GM23338 (cell line): Measurements from ENCODE around the gene COX14. TPM values are rescaled to one million over a fixed set of nuclear protein-coding genes. Genes with fewer than 3 reads are reported as not detected.
A peak's percentile ranks its signal among the peaks of the same experiment; 100 is the strongest.

Source experiments
- ATAC-seq: fragments of 200-7000 bp; cut with Tn5 transposase; 3 replicates; pipeline ENCODE4 v1.9.1; 2020
- DNase-seq: peaks from one replicate; pipeline ENCODE4 v3.0.0-alpha.2; 2015; ENCODE audit warnings: low spot score
- H2AFZ ChIP-seq: fragments of 200-600 bp; sonication (generic); 2 replicates; pipeline ENCODE4 v1.8.0; 2016; ENCODE audit warnings: antibody characterized with exemption, mild to moderate bottlenecking, moderate library complexity
- H3F3A ChIP-seq: fragments of 200-600 bp; sonication (generic); replicated peaks from 2 replicates; pipeline ENCODE4 v1.8.0; 2017; ENCODE audit warnings: antibody characterized with exemption, mixed run types, low read depth
- H3K27ac ChIP-seq: fragments of 200-600 bp; sonication (generic); 2 replicates; pipeline ENCODE4 v1.6.1; 2016; ENCODE audit warnings: low read depth
- H3K27me3 ChIP-seq: fragments of 200-600 bp; sonication (generic); 2 replicates; pipeline ENCODE4 v1.8.0; 2016; ENCODE audit warnings: mild to moderate bottlenecking, mixed run types, moderate library complexity; ENCODE audit not compliant: insufficient read depth
- H3K36me3 ChIP-seq: fragments of 200-600 bp; sonication (generic); 2 replicates; pipeline ENCODE4 v1.8.0; 2016; ENCODE audit warnings: mild to moderate bottlenecking; ENCODE audit not compliant: insufficient read depth
- H3K4me1 ChIP-seq: fragments of 200-600 bp; sonication (generic); 2 replicates; pipeline ENCODE4 v1.8.0; 2016; ENCODE audit warnings: mild to moderate bottlenecking, moderate library complexity; ENCODE audit not compliant: insufficient read depth
- H3K4me2 ChIP-seq: fragments of 200-600 bp; sonication (generic); 2 replicates; pipeline ENCODE4 v1.7.1; 2017; ENCODE audit warnings: mixed run types
- H3K4me3 ChIP-seq: fragments of 200-600 bp; sonication (generic); 2 replicates; pipeline ENCODE4 v1.6.1; 2016; ENCODE audit warnings: mixed run types
- H3K79me2 ChIP-seq: fragments of 200-600 bp; sonication (generic); replicated peaks from 2 replicates; pipeline ENCODE4 v1.8.0; 2017; ENCODE audit warnings: mild to moderate bottlenecking; ENCODE audit not compliant: insufficient read depth
- H3K9me2 ChIP-seq: fragments of 200-600 bp; sonication (generic); 2 replicates; pipeline ENCODE4 v1.8.0; 2017; ENCODE audit not compliant: insufficient read depth
- H4K20me1 ChIP-seq: fragments of 200-600 bp; sonication (generic); replicated peaks from 2 replicates; pipeline ENCODE4 v1.8.0; 2017; ENCODE audit warnings: mild to moderate bottlenecking; ENCODE audit not compliant: insufficient read depth
- H3K27ac Mint-ChIP-seq: 2 replicates; pipeline ENCODE4 v1.8.0; 2020; ENCODE audit warnings: inconsistent platforms, mild to moderate bottlenecking, moderate library complexity, mixed read lengths
- H3K27me3 Mint-ChIP-seq: 3 replicates; pipeline ENCODE4 v1.8.0; 2022; ENCODE audit warnings: low read depth, mild to moderate bottlenecking, moderate library complexity, mixed read lengths, inconsistent platforms; ENCODE audit not compliant: insufficient read depth, poor library complexity
- H3K36me3 Mint-ChIP-seq: 3 replicates; pipeline ENCODE4 v1.8.0; 2021; ENCODE audit warnings: low read depth, mild to moderate bottlenecking, inconsistent platforms, moderate library complexity, mixed read lengths
- H3K4me1 Mint-ChIP-seq: 3 replicates; pipeline ENCODE4 v1.8.0; 2020; ENCODE audit warnings: mild to moderate bottlenecking, inconsistent platforms, mixed read lengths
- H3K4me3 Mint-ChIP-seq: 3 replicates; pipeline ENCODE4 v1.8.0; 2021; ENCODE audit warnings: moderate library complexity, mild to moderate bottlenecking, inconsistent platforms, mixed read lengths
- H3K9me3 Mint-ChIP-seq: 3 replicates; pipeline ENCODE4 v1.8.0; 2020; ENCODE audit warnings: moderate library complexity, mild to moderate bottlenecking, inconsistent platforms, mixed read lengths
- JUNB ChIP-seq: IDR thresholded peaks from one replicate; pipeline ENCODE4 v1.6.1; 2016; ENCODE audit warnings: antibody characterized with exemption; ENCODE audit not compliant: unreplicated experiment
- NANOG ChIP-seq: IDR thresholded peaks from 2 replicates; pipeline ENCODE4 v1.6.1; 2016; ENCODE audit warnings: antibody characterized with exemption, borderline replicate concordance
- POLR2AphosphoS5 ChIP-seq: IDR thresholded peaks from 2 replicates; pipeline ENCODE4 v1.6.1; 2016; ENCODE audit warnings: antibody characterized with exemption, low read depth
- STAT1 ChIP-seq: IDR thresholded peaks from one replicate; pipeline ENCODE4 v1.6.1; 2016; ENCODE audit warnings: antibody characterized with exemption; ENCODE audit not compliant: unreplicated experiment
- ZNF114 ChIP-seq: fragments of 250-450 bp; sonication (Bioruptor Pico); IDR thresholded peaks from 2 replicates; pipeline ENCODE4 v1.5.0; 2020; ENCODE audit warnings: mild to moderate bottlenecking, moderate library complexity
- ZNF331 ChIP-seq: fragments of 250-450 bp; sonication (Bioruptor Pico); IDR thresholded peaks from 2 replicates; pipeline ENCODE4 v1.5.0; 2020; ENCODE audit warnings: low read depth, mild to moderate bottlenecking, moderate library complexity
- polyA plus RNA-seq: library from polyadenylated mRNA; unstranded; fragments of >200 nt; fragmentation: Nextera tagmentation; extraction: Ambion mirVana; gene quantifications from 2 replicates; pipeline ENCODE4 v1.2.1, GENCODE V29; 2016
- total RNA-seq: library from RNA; depleted of rRNA; stranded (reverse); fragments of >200 nt; shearing (Covaris generic); gene quantifications from 2 replicates; pipeline ENCODE4 v1.2.3, GENCODE V29; 2014
- TF ChIP-seq, protein P1 (sequence below): fragments of 250-450 bp; sonication (Bioruptor Pico); IDR thresholded peaks from 2 replicates; pipeline ENCODE4 v1.5.0; 2020; ENCODE audit warnings: mild to moderate bottlenecking, moderate library complexity
- TF ChIP-seq, protein P2 (sequence below): IDR thresholded peaks from one replicate; pipeline ENCODE4 v1.6.1; 2018; ENCODE audit warnings: antibody characterized with exemption; ENCODE audit not compliant: unreplicated experiment
- TF ChIP-seq, protein P3 (sequence below), 2 experiments: fragments of 200-600 bp in 1 of 2; sonication (generic) in 1 of 2; conservative IDR thresholded peaks; 2 replicates each; pipeline versions ENCODE4 v1.5.1 to v1.6.1; 2016 to 2017; ENCODE audit warnings: antibody characterized with exemption in 2 of 2, low read depth in 2 of 2, mild to moderate bottlenecking in 2 of 2, moderate library complexity in 1 of 2

The COX14 gene
- total and polyA plus RNA-seq, 2 experiments from 2014 or later: 43.7 to 73.5 TPM

DNA sequence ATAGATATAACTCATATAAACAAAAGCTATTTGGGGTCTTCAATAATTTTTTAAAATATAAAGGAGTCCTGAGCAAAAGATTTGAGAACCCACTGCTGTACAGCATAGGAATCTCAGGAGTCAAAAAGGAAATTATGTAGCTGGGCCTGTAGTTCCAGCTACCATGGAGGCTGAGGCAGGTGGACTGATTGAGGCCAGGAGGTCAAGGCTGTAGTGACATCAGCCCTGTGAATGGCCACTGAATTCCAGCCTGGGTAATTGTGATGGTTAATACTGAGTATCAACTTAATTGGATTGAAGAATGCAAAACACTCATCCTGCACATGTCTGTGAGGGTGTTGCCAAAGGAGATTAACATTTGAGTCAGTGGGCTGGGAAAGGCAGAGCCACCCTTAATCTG lies 44.6 kb downstream of the COX14 start (continued):
- TF ChIP-seq, protein P1, sequence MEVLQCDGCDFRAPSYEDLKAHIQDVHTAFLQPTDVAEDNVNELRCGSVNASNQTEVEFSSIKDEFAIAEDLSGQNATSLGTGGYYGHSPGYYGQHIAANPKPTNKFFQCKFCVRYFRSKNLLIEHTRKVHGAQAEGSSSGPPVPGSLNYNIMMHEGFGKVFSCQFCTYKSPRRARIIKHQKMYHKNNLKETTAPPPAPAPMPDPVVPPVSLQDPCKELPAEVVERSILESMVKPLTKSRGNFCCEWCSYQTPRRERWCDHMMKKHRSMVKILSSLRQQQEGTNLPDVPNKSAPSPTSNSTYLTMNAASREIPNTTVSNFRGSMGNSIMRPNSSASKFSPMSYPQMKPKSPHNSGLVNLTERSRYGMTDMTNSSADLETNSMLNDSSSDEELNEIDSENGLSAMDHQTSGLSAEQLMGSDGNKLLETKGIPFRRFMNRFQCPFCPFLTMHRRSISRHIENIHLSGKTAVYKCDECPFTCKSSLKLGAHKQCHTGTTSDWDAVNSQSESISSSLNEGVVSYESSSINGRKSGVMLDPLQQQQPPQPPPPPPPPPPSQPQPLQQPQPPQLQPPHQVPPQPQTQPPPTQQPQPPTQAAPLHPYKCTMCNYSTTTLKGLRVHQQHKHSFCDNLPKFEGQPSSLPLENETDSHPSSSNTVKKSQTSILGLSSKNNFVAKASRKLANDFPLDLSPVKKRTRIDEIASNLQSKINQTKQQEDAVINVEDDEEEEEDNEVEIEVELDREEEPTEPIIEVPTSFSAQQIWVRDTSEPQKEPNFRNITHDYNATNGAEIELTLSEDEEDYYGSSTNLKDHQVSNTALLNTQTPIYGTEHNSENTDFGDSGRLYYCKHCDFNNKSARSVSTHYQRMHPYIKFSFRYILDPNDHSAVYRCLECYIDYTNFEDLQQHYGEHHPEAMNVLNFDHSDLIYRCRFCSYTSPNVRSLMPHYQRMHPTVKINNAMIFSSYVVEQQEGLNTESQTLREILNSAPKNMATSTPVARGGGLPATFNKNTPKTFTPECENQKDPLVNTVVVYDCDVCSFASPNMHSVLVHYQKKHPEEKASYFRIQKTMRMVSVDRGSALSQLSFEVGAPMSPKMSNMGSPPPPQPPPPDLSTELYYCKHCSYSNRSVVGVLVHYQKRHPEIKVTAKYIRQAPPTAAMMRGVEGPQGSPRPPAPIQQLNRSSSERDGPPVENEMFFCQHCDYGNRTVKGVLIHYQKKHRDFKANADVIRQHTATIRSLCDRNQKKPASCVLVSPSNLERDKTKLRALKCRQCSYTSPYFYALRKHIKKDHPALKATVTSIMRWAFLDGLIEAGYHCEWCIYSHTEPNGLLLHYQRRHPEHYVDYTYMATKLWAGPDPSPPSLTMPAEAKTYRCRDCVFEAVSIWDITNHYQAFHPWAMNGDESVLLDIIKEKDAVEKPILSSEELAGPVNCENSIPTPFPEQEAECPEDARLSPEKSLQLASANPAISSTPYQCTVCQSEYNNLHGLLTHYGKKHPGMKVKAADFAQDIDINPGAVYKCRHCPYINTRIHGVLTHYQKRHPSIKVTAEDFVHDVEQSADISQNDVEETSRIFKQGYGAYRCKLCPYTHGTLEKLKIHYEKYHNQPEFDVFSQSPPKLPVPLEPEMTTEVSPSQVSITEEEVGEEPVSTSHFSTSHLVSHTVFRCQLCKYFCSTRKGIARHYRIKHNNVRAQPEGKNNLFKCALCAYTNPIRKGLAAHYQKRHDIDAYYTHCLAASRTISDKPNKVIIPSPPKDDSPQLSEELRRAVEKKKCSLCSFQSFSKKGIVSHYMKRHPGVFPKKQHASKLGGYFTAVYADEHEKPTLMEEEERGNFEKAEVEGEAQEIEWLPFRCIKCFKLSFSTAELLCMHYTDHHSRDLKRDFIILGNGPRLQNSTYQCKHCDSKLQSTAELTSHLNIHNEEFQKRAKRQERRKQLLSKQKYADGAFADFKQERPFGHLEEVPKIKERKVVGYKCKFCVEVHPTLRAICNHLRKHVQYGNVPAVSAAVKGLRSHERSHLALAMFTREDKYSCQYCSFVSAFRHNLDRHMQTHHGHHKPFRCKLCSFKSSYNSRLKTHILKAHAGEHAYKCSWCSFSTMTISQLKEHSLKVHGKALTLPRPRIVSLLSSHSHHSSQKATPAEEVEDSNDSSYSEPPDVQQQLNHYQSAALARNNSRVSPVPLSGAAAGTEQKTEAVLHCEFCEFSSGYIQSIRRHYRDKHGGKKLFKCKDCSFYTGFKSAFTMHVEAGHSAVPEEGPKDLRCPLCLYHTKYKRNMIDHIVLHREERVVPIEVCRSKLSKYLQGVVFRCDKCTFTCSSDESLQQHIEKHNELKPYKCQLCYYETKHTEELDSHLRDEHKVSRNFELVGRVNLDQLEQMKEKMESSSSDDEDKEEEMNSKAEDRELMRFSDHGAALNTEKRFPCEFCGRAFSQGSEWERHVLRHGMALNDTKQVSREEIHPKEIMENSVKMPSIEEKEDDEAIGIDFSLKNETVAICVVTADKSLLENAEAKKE (CRISPR knock-in tag): no peak
- TF ChIP-seq ZNF114 (CRISPR knock-in tag): no peak

DNA sequence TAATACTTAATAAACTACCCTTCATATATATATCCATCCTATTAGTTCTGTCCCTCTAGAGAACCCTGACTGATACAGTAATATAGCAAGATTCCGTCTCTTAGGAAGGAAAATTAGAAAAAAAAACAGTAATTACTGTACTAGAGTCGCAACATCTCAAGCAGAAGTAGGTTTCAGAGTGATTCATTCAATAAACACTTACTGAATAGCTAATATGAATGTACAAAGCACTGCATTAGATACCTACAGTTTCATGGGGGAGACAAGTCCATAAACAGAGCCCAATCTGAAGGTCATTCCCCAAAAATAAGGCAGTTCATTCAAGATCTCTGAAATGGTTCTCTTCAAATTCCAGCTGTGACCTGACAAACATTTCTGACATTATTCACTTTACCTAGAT lies 45.2 kb downstream of the COX14 start:
- H3K27me3 Mint-ChIP-seq: no peaks in the 10 kb centered on the region
- DNase-seq: no peak
- Histone ChIP-seq H3K4me3 (no peak overlapping the region), H3K4me2 (no peak overlapping the region), H3K9me2 (no peaks in the 10 kb centered on the region), H3K4me1 (no peaks in the 10 kb centered on the region), H3K27ac (no peak overlapping the region), H4K20me1 (peaks cover 42% of the 10 kb centered on the region), H3K79me2 (peaks cover 91% of the 10 kb centered on the region), H3F3A (peaks cover 4% of the 10 kb centered on the region; the same call in 1 of the 2 replicates), H3K27me3 (no peaks in the 10 kb centered on the region), H3K36me3 (no peaks in the 10 kb centered on the region), H2AFZ (no peak overlapping the region)
- no peak overlapping the region for H3K4me3 Mint-ChIP-seq
- no peaks in the 10 kb centered on the region for H3K4me1 Mint-ChIP-seq
- no peaks in the 10 kb centered on the region for H3K9me3 Mint-ChIP-seq
- H3K27ac Mint-ChIP-seq: no peak overlapping the region
- TF ChIP-seq JUNB (no peak), ZNF331 (CRISPR knock-in tag) (no peak), ZNF114 (CRISPR knock-in tag) (no peak)
- no peak for ATAC-seq
- H3K36me3 Mint-ChIP-seq: peaks cover 21% of the 10 kb centered on the region; the same call in 2 of the 3 replicates

DNA sequence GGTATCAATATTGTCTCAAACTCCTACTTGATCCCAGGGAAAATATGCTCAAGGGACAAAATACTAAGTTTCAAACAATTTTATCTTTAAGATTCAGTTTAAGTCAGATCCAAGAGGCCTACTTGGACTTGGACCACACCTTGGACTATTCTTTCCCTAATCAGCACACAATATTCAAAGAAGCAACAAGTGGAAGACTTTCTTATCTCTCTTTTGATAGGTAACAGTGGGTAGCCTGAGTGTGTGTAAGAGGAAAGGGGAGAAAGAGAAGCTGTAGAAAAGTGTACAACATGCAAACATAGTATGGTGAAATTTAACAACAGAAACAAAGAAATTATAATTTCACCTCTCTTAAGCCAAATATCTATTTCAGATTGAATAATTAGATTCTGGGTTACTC lies 48.6 kb downstream of the COX14 start:
- Mint-ChIP-seq H3K27me3 (no peaks in the 10 kb centered on the region), H3K9me3 (no peaks in the 10 kb centered on the region)
- peaks cover 94% of the 10 kb centered on the region for H3K79me2 ChIP-seq
- TF ChIP-seq POLR2AphosphoS5 (no peak), NANOG (no peak), STAT1 (no peak)
- TF ChIP-seq, protein P2, sequence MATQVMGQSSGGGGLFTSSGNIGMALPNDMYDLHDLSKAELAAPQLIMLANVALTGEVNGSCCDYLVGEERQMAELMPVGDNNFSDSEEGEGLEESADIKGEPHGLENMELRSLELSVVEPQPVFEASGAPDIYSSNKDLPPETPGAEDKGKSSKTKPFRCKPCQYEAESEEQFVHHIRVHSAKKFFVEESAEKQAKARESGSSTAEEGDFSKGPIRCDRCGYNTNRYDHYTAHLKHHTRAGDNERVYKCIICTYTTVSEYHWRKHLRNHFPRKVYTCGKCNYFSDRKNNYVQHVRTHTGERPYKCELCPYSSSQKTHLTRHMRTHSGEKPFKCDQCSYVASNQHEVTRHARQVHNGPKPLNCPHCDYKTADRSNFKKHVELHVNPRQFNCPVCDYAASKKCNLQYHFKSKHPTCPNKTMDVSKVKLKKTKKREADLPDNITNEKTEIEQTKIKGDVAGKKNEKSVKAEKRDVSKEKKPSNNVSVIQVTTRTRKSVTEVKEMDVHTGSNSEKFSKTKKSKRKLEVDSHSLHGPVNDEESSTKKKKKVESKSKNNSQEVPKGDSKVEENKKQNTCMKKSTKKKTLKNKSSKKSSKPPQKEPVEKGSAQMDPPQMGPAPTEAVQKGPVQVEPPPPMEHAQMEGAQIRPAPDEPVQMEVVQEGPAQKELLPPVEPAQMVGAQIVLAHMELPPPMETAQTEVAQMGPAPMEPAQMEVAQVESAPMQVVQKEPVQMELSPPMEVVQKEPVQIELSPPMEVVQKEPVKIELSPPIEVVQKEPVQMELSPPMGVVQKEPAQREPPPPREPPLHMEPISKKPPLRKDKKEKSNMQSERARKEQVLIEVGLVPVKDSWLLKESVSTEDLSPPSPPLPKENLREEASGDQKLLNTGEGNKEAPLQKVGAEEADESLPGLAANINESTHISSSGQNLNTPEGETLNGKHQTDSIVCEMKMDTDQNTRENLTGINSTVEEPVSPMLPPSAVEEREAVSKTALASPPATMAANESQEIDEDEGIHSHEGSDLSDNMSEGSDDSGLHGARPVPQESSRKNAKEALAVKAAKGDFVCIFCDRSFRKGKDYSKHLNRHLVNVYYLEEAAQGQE: no peak
- TF ChIP-seq, protein P3, sequence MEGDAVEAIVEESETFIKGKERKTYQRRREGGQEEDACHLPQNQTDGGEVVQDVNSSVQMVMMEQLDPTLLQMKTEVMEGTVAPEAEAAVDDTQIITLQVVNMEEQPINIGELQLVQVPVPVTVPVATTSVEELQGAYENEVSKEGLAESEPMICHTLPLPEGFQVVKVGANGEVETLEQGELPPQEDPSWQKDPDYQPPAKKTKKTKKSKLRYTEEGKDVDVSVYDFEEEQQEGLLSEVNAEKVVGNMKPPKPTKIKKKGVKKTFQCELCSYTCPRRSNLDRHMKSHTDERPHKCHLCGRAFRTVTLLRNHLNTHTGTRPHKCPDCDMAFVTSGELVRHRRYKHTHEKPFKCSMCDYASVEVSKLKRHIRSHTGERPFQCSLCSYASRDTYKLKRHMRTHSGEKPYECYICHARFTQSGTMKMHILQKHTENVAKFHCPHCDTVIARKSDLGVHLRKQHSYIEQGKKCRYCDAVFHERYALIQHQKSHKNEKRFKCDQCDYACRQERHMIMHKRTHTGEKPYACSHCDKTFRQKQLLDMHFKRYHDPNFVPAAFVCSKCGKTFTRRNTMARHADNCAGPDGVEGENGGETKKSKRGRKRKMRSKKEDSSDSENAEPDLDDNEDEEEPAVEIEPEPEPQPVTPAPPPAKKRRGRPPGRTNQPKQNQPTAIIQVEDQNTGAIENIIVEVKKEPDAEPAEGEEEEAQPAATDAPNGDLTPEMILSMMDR (conservative IDR thresholded peaks at IDR 0.05; ENCODE audit: low read depth in 2 of 2): no peak

More for the DNA sequence above, 48.6 kb downstream of the COX14 start:
- H3F3A ChIP-seq: peaks cover 8% of the 10 kb centered on the region
- H3K4me3 ChIP-seq: no peak overlapping the region
- H3K27me3 ChIP-seq: no peaks in the 10 kb centered on the region
- Mint-ChIP-seq H3K4me1 (peaks cover 9% of the 10 kb centered on the region), H3K4me3 (no peak overlapping the region), H3K27ac (no peak overlapping the region), H3K36me3 (peaks cover 24% of the 10 kb centered on the region; the same call in 2 of the 3 replicates)
- H4K20me1 ChIP-seq: peaks cover 30% of the 10 kb centered on the region
- no peaks in the 10 kb centered on the region for H3K36me3 ChIP-seq
- ATAC-seq (no peak), DNase-seq (no peak)
- peak overlapping the region; percentile 32; the same call in 1 of the 2 replicates for H3K27ac ChIP-seq
- no peaks in the 10 kb centered on the region for H3K9me2 ChIP-seq
- H3K4me2 ChIP-seq: no peak overlapping the region
- peaks cover 11% of the 10 kb centered on the region; the same call in 1 of the 2 replicates for H3K4me1 ChIP-seq
- no peak overlapping the region for H2AFZ ChIP-seq
